ENCODE results near the gene ZNF256. TPM values are rescaled to one million over a fixed set of nuclear protein-coding genes. Genes with fewer than 3 reads are reported as not detected.
A peak's percentile ranks its signal among the peaks of the same experiment; 100 is the strongest.

Gene ZNF256
- polyA plus RNA-seq, 1 donor from 2014 or later: 11.0 TPM

- Histone ChIP-seq H2AFZ (ENCODE audit: low read depth, low read length) (peak within 1 kb of the TSS; percentile 96), H3K9me3 (ENCODE audit: low read length) (peaks cover 29% of the 10 kb centered on the region), H3K36me3 (ENCODE audit: insufficient read depth, low read length) (peaks cover 19% of the 10 kb centered on the region), H4K20me1 (ENCODE audit: insufficient read depth) (no peaks in the 10 kb centered on the region), H3K9ac (ENCODE audit: low read length) (peak within 1 kb of the TSS; percentile 89), H3K4me3 (ENCODE audit: low read length) (peak within 1 kb of the TSS; percentile 94), H3K27me3 (ENCODE audit: insufficient read depth, low read depth, low read length) (no peaks in the 10 kb centered on the region), H3K79me2 (replicated peaks; ENCODE audit: insufficient read depth, low read length) (peaks cover 22% of the 10 kb centered on the region), H3F3A (ENCODE audit: insufficient read depth, low read length, poor library complexity, severe bottlenecking) (no peaks in the 10 kb centered on the region), H3K9me2 (ENCODE audit: insufficient read depth, low read length) (no peaks in the 10 kb centered on the region), H3K4me2 (ENCODE audit: low read length) (peak within 1 kb of the TSS; percentile 65), H3K27ac (ENCODE audit: low read length) (peak within 1 kb of the TSS; percentile 85)
- TF ChIP-seq REST (IDR thresholded peaks at IDR 0.05; ENCODE audit: borderline replicate concordance) (peak; percentile 77), EP300 (conservative IDR thresholded peaks at IDR 0.05; ENCODE audit: poor library complexity, severe bottlenecking) (peak; percentile 33), CTCF (IDR thresholded peaks at IDR 0.05; ENCODE audit: poor library complexity, severe bottlenecking) (peak; percentile 35), TAF1 (IDR thresholded peaks at IDR 0.05; ENCODE audit: low read depth) (peak; percentile 73), MXI1 (conservative IDR thresholded peaks at IDR 0.05; ENCODE audit: poor library complexity, severe bottlenecking) (peak; percentile 66), SMC3 (conservative IDR thresholded peaks at IDR 0.05; ENCODE audit: poor library complexity) (peak; percentile 51), POLR2AphosphoS5 (IDR thresholded peaks at IDR 0.05) (peak; percentile 81), EZH2 (IDR thresholded peaks at IDR 0.05; ENCODE audit: borderline replicate concordance, insufficient read depth, low read length, poor library complexity, severe bottlenecking) (no peak), RAD21 (conservative IDR thresholded peaks at IDR 0.05) (peak; percentile 29)
These were observed 12.5 kb downstream of the ZNF256 start, which contains the start of gene ZNF418 for GRCh38 chr19:57934820-57935665. ZNF418 (minus strand) TSS chr19:57935402; CDS start chr19:57933822, 1,580 bp downstream.

- no peak overlapping the region for H3K4me3 ChIP-seq (ENCODE audit: low read length)
- peaks cover 62% of the 10 kb centered on the region for H3K9me3 ChIP-seq (ENCODE audit: low read length)
- peaks cover 13% of the 10 kb centered on the region for H3K79me2 ChIP-seq (replicated peaks; ENCODE audit: insufficient read depth, low read length)
These were observed 19.9 kb downstream of the ZNF256 start for GRCh38 chr19:57927587-57927986.

More at GRCh38 chr19:57927587-57927986, 19.9 kb downstream of the ZNF256 start:
- no peak overlapping the region for H3K4me2 ChIP-seq (ENCODE audit: low read length)
- H2AFZ ChIP-seq (ENCODE audit: low read depth, low read length): no peak overlapping the region
- H3K27me3 ChIP-seq (ENCODE audit: insufficient read depth, low read depth, low read length): no peaks in the 10 kb centered on the region
- no peak overlapping the region for H3K9ac ChIP-seq (ENCODE audit: low read length)
- TF ChIP-seq CTCF (IDR thresholded peaks at IDR 0.05; ENCODE audit: poor library complexity, severe bottlenecking) (no peak), MXI1 (conservative IDR thresholded peaks at IDR 0.05; ENCODE audit: poor library complexity, severe bottlenecking) (no peak), EZH2 (IDR thresholded peaks at IDR 0.05; ENCODE audit: borderline replicate concordance, insufficient read depth, low read length, poor library complexity, severe bottlenecking) (no peak), RAD21 (conservative IDR thresholded peaks at IDR 0.05) (no peak), TAF1 (IDR thresholded peaks at IDR 0.05; ENCODE audit: low read depth) (no peak), REST (IDR thresholded peaks at IDR 0.05; ENCODE audit: borderline replicate concordance) (no peak), POLR2AphosphoS5 (IDR thresholded peaks at IDR 0.05) (no peak), EP300 (conservative IDR thresholded peaks at IDR 0.05; ENCODE audit: poor library complexity, severe bottlenecking) (no peak), SMC3 (conservative IDR thresholded peaks at IDR 0.05; ENCODE audit: poor library complexity) (no peak)
- no peak overlapping the region for H3K27ac ChIP-seq (ENCODE audit: low read length)
- H3F3A ChIP-seq (ENCODE audit: insufficient read depth, low read length, poor library complexity, severe bottlenecking): no peaks in the 10 kb centered on the region
- no peaks in the 10 kb centered on the region for H3K9me2 ChIP-seq (ENCODE audit: insufficient read depth, low read length)
- H4K20me1 ChIP-seq (ENCODE audit: insufficient read depth): no peaks in the 10 kb centered on the region
- peaks cover 55% of the 10 kb centered on the region for H3K36me3 ChIP-seq (ENCODE audit: insufficient read depth, low read length)
